ENCODE data around the gene CTNND2.

The CTNND2 gene

GRCh38 chr5:11777096-11777495 is 127.2 kb downstream of the CTNND2 start:
- DNase-seq (ENCODE audit: low read depth in 3 of 3), result no peak

DNA sequence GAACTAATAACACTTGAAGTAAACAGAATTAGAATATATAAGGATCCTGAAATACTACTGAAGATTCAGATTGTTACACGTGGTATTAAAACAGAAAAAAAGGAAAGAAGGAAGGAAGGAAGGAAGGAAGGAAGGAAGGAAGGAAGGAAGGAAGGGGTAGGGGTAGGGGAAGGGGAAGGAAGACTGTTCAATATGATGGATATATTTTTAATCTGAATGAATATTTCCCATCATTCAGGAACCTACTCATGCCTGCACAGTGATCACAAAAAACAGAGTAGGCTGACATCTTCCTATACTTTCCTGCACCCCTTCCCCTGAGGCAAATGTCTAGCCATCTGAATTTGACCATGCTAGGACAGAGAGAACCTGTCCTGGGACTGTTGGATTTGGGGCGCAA is 133.9 kb downstream of the CTNND2 start:
- no peak for DNase-seq (ENCODE audit: low read depth in 3 of 3)

- DNase-seq (ENCODE audit: low read depth in 3 of 3), result no peak
These were observed 143.2 kb downstream of the CTNND2 start for GRCh38 chr5:11760934-11761603.

DNA sequence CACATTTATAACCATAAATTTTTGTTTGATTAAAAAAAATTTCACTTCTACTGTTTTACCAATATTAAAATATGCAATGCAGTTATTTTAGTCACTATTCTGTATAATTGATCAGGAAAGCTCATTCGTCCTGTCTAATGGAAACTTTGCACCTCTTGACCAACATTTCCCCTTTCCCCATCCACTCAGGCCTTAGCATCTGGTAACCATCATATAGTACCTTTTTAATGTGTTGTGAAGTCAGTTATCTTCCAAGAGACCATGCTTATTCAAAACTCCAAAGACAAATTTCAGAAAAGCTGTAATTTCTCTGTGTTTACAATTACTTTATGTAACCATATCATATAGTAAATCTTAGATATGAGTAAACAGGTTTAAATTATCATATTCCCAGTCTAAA is 145.9 kb downstream of the CTNND2 start:
- no peak for DNase-seq (ENCODE audit: low read depth in 3 of 3)

DNA sequence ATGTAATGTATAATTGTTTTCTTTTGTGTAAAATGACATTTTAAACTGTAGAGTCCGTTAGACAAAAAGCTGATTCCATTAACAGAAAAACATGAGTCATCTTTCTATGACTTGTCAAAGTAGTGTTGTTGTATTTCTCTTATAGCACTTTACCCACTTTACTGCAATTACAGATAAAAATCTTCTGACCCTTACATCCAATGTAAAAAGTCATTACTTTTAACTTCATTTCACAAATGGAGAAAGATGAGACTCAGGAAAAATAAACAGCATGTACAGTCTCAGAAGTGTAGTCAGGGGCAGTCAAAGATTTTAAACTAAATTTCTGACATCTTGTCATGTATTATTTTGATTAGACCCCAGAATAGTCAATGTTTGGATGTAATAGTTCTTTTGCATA is 146.6 kb downstream of the CTNND2 start:
- no peak for DNase-seq (ENCODE audit: low read depth in 3 of 3)

DNA sequence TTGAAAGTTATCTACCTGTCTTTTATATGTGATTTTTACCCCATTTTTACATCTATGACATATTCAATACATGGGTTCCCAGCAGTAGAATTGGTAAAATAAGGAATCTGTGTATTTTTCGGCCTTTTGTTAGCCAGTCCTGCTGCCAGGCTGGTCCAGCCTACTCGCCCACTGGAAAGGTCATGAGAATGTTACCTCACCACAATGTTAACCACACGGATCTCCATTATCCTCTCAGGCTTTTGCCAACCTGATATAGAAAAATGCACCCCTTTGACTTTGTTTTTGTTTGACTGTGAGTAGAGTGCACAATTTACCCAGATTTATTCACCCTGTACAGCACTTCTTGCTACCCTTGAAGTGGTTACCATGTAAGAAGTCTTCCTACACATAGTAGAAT is 167.2 kb downstream of the CTNND2 start:
- DNase-seq (ENCODE audit: low read depth in 3 of 3), result no peak

- no peak for DNase-seq (ENCODE audit: low read depth in 3 of 3)
These were observed 169.9 kb downstream of the CTNND2 start for GRCh38 chr5:11734369-11734768.

DNA sequence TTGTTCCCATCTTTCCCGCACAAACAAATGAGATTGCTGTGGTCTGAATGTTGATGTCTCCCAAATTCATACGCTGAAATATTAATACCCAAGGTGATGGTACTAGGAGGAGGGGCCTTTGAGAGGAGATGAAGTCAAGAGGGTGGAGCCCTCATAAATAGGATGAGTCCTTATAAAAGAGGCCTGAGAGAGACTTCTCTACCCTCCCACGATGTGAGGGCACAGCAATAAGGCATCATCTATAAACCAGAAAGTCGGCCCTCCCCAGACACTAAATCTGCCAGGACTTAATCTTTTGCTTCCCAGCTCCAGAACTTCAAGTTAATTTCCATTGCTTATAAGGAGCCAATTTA is 170.4 kb downstream of the CTNND2 start:
- no peak for DNase-seq (ENCODE audit: low read depth in 3 of 3)

DNA sequence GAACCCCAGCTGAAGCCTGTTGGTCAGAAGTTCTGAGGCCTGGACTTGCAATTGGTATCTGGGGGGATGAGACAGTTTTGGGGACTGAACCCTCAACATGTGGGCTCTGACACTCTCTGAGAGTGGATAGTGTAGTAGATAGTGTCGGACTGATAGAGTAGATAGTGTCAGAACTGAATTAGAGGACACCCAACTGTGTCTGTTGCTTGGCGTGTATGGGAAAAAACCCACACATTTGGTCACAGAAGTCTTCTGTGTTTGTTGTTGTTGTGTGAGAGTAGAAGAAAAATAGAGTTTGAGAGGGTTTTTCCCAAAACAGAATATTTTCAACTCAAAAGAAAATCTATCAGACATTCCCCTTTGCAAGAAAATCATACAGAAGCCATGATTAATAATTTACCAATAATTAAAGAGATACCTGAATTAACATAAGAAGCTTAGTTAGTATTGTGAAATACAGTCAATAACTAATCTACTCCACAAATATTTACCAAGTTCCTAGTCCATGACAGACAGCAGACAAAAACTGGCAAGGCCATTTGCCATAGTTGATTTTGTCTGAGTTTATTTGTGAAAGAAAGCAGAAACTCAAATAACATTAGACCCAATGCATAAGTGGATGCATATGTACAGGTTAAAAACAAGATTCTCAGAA is 170.9 kb downstream of the CTNND2 start:
- DNase-seq (ENCODE audit: low read depth in 3 of 3), result no peak

GRCh38 chr5:11724940-11725339 is 179.3 kb downstream of the CTNND2 start:
- no peak for DNase-seq (ENCODE audit: low read depth in 3 of 3)

DNA sequence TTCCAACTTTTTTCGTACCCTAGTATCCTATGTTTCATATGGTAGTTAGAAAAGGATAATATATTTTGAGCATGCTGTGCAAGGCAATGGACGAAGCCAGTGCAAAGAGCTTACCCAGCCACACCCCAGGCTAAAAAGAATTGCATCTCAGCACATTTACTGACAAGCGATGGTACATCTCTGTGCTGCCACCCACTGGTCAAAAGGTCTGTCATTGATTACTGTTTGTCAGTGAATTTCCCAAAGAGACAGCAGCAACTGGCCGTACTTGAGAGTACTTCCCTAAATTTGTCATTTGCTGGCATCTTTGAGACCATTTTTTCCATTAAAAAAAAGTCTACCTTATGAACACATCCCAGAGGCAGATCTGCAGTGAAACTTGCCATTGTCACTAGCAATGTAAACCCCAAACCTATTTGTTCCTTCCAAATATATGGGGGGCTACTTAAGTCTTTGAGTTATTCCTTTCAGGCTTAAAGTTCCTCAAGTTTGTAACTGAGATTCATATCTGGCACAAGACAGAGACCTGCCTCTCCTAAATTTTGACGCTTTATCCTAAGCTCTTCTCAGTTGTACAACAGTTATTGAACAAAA is 184.3 kb downstream of the CTNND2 start:
- DNase-seq (ENCODE audit: low read depth in 3 of 3), result no peak

DNA sequence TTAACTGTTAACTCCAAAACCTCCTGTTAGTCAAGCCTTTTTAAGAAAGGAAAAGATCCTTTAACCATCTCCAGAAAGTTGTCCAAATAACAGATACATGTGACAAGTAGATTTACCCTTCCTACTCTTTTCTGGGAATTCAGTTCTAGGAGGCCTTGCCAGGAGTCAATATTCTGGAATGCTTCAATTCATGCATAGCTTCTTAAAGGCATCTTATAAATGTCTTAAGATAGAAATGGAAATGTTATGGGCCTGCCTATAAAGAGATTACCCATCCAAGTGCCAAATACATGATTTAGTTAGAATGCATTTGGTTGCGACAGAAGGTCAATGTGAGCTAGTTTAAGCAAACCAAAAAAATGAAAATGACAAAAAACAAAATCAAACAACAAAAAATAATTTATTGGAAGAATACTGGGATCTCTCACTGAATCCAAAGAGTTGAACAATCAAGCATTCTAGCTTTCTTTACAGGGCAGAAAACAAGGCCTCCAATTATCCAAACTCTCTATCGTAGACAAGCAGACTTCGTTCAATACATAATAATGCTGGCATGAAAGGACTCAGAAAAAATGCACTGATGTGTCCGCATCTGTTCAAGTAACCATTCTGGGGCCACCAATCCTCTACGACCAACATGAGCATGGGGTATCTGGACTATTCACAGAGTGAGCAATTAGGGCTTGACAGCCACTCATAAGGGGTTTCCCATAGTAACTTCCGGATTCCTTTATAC is 188.6 kb downstream of the CTNND2 start:
- no peak for DNase-seq (ENCODE audit: low read depth in 3 of 3)

GRCh38 chr5:11711932-11712331 is 192.3 kb downstream of the CTNND2 start:
- no peak for DNase-seq (ENCODE audit: low read depth in 3 of 3)

DNA sequence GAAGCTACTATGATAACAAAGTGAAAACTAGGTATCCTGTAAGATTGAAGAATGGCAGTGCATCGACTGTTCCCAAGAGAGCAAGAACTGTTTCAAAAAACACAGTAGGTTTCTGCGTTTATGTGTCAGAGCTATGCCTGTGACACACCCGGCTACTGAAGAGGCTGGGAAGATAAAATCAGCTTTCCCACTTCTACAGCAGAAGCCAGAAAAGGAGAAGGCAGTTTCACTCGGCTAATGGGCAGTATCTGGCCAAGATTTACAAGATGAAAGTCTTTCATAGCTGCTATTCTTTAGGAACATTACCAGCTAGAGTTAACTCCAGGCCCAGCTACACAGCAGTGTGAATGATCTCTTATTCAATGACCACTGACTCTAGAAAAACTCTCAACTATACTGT is 195.2 kb downstream of the CTNND2 start:
- no peak for DNase-seq (ENCODE audit: low read depth in 3 of 3)

DNA sequence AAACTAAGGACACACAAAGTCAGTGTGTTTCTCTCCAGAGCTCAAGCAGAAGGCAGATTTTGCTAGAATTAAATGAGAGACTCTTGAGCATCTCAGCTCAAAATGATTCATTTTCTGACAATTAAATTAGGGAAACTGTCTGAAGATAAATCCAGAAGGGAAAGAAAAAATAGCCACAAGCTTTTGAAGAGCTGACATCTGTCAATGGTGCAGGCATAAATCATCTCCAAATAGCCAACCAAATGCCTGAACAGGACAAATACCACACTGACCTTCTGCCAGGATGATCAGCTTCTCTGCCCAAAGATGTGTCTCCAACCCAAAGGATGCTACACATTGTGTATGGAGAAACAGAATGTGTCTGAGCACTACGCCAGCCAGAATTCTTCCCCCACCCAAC is 199.3 kb downstream of the CTNND2 start:
- no peak for DNase-seq (ENCODE audit: low read depth in 3 of 3)

- no peak for DNase-seq (ENCODE audit: low read depth in 3 of 3)
These were observed 203.9 kb downstream of the CTNND2 start for GRCh38 chr5:11700391-11700790.

- DNase-seq (ENCODE audit: low read depth in 3 of 3), result no peak
These were observed 211.6 kb downstream of the CTNND2 start for GRCh38 chr5:11692636-11693035.

GRCh38 chr5:11687498-11687897 is 216.7 kb downstream of the CTNND2 start:
- no peak for DNase-seq (ENCODE audit: low read depth in 3 of 3)

DNA sequence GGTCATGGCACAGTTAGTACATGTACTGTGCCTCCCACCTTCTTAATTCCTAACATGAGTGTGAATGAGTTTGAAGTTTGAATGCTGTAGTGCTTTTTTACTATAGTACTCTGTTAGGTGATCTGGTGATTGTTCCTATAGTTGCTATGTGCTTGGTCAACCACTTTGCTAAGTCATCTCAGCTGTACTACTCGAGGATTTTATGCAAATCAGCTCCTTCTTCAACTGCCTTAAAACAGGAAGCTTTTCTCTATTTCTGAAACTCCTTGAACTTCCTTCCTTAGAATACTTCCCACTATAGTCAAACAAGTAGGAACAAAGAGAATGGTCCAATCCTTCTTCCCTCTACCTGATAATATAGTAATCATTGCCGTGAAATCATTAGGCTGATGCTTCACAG is 219.6 kb downstream of the CTNND2 start:
- no peak for DNase-seq (ENCODE audit: low read depth in 3 of 3)

GRCh38 chr5:11683666-11684065 is 220.6 kb downstream of the CTNND2 start:
- no peak for DNase-seq (ENCODE audit: low read depth in 3 of 3)

- DNase-seq (ENCODE audit: low read depth in 3 of 3), result no peak
These were observed 222.4 kb downstream of the CTNND2 start for GRCh38 chr5:11681796-11682195.

DNA sequence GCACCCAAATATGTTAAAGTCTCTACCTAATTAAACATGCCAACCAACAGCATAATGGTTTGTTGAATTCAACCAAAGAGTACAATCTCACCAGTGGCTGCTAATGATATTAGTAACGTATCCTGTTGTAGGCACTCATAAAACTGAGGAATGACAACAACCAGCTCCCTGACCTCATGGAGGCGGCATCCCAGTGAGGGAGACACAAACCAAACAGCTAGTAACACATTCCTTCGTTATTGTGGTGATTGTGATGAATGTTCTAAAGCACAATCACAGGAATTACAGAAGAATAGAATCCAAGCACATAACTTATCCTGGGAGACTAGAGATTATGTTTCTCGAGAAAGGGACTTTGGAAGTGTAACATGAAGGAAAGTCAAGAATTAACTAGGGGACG is 224.6 kb downstream of the CTNND2 start:
- DNase-seq (ENCODE audit: low read depth in 3 of 3), result no peak

DNA sequence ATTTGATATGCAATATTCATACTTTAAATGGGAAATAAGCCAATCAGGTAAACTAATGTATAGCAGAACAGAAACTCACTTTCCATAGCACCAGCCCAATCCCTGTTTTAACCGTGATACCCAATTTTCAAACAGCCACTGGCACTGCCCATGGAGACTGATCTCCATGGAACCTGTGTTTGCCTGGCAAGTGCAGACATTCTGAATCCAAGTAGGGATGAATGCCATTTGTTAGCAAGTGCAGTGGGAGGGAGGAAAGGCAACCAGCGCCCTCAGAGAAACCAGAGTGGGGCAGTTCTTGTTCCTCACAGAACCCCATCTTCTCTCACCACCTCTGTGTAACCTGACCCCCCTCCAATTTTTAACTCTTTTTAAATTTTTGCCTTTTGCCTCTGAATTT is 229.1 kb downstream of the CTNND2 start:
- no peak for DNase-seq (ENCODE audit: low read depth in 3 of 3)

All from stimulated activated CD4-positive, alpha-beta T cell treated with anti-CD3 and anti-CD28 coated beads, TNF-alpha, amount 100 ng/mL, for 4 hours (primary cell).